ENCODE measurements around the gene NUP210L. TPM values are rescaled to one million over a fixed set of nuclear protein-coding genes. Genes with fewer than 3 reads are reported as not detected.
A peak's percentile ranks its signal among the peaks of the same experiment; 100 is the strongest.

The NUP210L gene
- total RNA-seq, 1 donor from 2014 or later, result 0.02 TPM

DNA sequence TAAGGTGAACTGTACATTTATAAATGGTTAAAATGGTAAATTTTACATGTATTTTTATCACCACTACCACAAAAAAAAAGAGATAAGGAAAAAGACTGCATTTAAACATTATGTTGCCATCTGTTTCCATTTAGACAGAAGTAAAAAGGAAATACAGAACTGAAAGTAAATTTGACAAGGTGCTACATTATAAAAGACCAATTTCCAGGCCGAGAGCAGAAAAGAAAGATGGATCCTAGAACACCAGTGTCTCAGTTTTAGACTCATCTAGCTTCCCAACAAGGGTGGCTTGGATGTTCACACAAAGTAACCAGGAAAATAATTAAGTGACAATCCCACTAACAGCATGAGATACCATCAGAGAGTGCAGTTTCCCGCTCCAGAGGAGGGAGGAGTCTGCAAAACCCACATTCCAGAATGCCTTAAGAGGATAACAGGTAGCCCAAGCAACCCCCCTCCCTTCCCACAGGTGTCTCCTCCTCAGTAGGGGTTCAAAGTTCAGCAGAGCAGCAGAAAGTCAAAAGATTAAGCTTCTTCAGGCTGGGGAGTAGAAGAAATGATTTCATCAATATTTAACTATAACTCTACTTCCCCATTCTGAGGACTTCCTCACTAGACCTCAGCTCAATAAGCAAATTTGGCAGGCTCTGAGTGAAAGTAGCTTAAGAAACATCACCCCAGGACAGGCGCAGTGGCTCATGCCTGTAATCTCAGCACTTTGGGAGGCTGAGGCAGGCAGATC, 25.2 kb upstream of the NUP210L start:
- intact Hi-C loops (cut with micrococcal nuclease), result loop anchor here (5.0 kb wide), 1 partner anchor 188 kb away; the partner anchor contains the start of gene RPS27
- H3K36me3 Mint-ChIP-seq (ENCODE audit: low read depth), result peaks cover 57% of the 10 kb centered on the region
- peaks cover 65% of the 10 kb centered on the region for H3K4me1 Mint-ChIP-seq

DNA sequence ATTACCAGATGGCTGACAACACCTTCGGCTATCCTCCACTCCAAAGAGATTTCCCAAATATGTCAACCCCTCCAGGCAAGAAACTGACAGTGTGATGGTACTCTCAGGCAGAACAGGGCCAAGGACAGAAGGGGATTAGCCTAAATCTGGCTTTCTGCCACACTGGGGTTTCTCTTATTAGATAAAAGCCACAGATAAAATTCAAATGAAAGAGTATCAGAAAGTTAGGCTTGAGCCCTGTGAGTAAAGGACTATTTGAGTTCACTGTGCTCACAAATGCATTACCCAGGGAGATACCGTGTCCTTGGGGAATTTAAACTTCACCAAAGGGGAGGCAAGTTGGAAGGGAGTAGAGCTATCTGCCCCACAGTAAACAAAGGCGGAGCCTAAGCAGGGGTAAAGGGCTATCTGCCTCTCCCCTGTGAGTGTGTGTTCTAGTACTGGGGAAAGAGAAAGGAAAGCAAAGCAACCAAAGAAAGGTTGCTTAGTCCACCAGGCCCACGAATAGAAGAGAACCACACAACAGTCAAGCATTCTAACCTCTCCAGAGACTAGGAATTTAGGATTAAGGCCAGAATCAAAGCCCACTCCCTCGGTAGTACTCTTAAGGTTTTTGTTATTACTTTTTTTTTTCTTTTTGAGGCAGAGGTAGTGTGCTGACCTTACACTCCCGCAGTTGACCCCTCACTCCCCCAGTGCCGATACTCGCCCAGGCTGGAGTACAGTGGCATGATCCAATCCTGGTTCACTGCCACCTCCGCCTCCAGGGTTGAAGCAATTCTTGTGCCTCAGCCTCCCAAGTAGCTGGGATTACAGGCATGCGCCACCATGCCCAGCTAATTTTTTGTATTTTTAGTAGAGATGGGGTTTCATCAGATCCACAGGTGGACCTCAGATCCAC, 24.3 kb upstream of the NUP210L start:
- Mint-ChIP-seq H3K27ac (peak overlapping the region; percentile 69), H3K36me3 (ENCODE audit: low read depth) (peaks cover 64% of the 10 kb centered on the region), H3K27me3 (peaks cover 3% of the 10 kb centered on the region), H3K9me3 (no peaks in the 10 kb centered on the region), H3K4me3 (peak overlapping the region; percentile 99), H3K4me1 (peaks cover 65% of the 10 kb centered on the region)
- intact Hi-C loops (cut with micrococcal nuclease), result no loop called here
- DNase-seq, result peak; percentile 71

More for the DNA sequence above, 25.2 kb upstream of the NUP210L start:
- no peak for DNase-seq
- H3K27ac Mint-ChIP-seq, result peak overlapping the region; percentile 69
- H3K4me3 Mint-ChIP-seq, result peak overlapping the region; percentile 99
- peaks cover 3% of the 10 kb centered on the region for H3K27me3 Mint-ChIP-seq
- H3K9me3 Mint-ChIP-seq, result no peaks in the 10 kb centered on the region

DNA sequence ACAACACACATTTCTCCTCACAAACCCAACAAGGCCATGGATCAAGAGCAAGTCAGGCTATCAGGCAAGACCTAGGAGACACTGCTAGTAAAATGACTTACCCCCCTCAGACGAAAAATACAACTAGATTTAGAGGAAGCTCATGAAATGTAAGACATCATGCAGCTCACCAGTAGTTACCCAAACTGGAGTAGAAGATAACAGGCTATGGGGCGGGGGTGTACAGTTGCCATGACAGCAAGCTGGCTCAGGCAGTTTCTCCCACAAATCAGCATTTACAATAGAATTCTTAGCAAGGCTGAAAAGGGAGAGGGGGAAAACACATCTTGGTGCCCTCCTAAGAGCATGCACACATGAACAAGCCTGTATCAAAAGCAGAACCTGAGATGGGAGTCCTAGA, 23.1 kb upstream of the NUP210L start:
- DNase-seq, result no peak
- peaks cover 2% of the 10 kb centered on the region for H3K27me3 Mint-ChIP-seq
- peak overlapping the region; percentile 42 for H3K4me3 Mint-ChIP-seq
- H3K36me3 Mint-ChIP-seq (ENCODE audit: low read depth), result peaks cover 64% of the 10 kb centered on the region
- peak overlapping the region; percentile 52 for H3K27ac Mint-ChIP-seq
- H3K4me1 Mint-ChIP-seq, result peaks cover 60% of the 10 kb centered on the region
- intact Hi-C loops (cut with micrococcal nuclease), result no loop called here
- H3K9me3 Mint-ChIP-seq, result no peaks in the 10 kb centered on the region

DNA sequence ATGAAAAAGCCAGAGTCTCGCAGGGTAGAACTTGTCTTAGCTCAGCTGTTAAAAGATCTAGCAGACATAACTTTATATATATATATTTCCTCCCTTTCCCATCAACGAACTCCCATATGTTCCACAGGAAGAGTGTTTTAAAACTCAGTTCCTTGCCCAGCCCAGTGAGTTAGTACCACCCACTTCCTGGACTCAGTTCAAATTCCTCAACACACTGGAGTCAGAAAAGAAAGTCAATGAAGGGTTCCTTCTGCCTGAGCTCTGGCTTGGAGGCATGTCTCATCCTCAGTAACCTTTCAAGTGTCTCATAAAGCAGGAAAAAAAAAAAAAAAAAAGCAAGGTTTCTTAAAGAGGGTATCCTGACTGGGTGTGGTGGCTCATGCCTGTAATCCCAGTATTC, 21.5 kb upstream of the NUP210L start:
- intact Hi-C loops (cut with micrococcal nuclease), result no loop called here
- Mint-ChIP-seq H3K4me1 (peaks cover 67% of the 10 kb centered on the region), H3K36me3 (ENCODE audit: low read depth) (peaks cover 66% of the 10 kb centered on the region), H3K9me3 (no peaks in the 10 kb centered on the region), H3K27ac (peak overlapping the region; percentile 60), H3K4me3 (peak overlapping the region; percentile 16), H3K27me3 (no peaks in the 10 kb centered on the region)
- DNase-seq, result no peak

DNA sequence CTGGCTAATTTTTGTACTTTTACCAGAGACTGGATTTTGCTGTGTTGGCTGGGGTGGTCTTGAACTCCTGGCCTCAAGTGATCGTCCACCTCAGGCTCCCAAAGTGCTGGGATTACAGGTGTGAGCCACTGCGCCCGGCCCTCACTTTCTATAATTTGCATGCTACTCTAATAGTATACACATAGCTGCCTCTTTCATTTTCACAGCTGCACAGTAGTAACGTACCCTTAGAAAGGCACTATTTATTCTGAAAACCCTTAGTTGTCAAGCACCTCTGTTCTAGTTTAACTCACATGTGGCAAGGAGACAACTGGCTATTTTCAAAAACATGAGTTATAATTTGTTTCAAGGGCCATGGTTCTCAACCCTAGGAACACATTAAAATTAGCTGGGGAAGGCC, 19.8 kb upstream of the NUP210L start:
- H3K36me3 Mint-ChIP-seq (ENCODE audit: low read depth), result peaks cover 68% of the 10 kb centered on the region
- H3K4me3 Mint-ChIP-seq, result no peak overlapping the region
- H3K27ac Mint-ChIP-seq, result no peak overlapping the region
- no peak for DNase-seq
- H3K4me1 Mint-ChIP-seq, result peaks cover 64% of the 10 kb centered on the region
- no peaks in the 10 kb centered on the region for H3K9me3 Mint-ChIP-seq
- H3K27me3 Mint-ChIP-seq, result no peaks in the 10 kb centered on the region
- intact Hi-C loops (cut with micrococcal nuclease), result no loop called here

DNA sequence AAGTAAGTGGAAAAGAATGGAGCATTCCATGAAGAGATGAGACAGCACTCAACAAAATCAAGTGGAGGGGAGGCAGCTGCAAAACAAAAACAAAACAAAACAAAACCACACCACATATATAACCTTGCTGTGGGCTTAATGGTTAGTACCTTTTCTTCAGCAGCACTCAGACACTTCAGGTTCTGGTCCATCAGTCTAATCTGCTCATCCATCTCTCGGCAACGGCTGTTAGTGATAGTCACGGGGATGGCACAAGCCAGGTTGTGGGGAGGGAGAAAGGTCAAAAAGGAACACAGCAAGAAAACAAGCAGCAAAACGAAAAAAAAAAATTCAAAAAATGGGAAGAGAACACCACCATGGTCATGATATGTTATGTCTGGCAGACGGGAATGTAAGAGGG, 17.0 kb upstream of the NUP210L start:
- H3K36me3 Mint-ChIP-seq (ENCODE audit: low read depth), result peaks cover 71% of the 10 kb centered on the region
- intact Hi-C loops (cut with micrococcal nuclease), result loop anchor here (1.0 kb wide), 1 partner anchor 10 kb away; no protein-coding TSS in a partner anchor
- no peak for DNase-seq
- H3K27me3 Mint-ChIP-seq, result no peaks in the 10 kb centered on the region
- peaks cover 47% of the 10 kb centered on the region for H3K4me1 Mint-ChIP-seq
- no peak overlapping the region for H3K4me3 Mint-ChIP-seq
- H3K9me3 Mint-ChIP-seq, result no peaks in the 10 kb centered on the region
- H3K27ac Mint-ChIP-seq, result peak overlapping the region; percentile 88

DNA sequence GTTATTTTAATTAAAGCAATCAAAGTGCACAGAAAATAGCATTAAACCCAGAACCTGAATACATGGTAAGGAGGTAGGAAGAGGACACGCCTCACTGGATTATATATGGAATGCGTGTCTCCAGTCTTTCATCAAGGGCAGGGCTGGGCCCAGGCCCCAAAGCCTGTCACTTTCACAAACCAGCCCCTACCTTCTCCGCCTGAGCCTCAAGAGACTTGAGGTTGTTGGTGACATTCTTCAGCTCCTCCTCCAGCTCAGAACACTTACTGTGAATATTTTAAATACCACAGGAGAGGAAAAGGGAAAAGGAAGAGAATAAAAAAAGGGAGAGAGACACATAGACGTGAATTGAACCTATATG, 16.3 kb upstream of the NUP210L start:
- Mint-ChIP-seq H3K36me3 (ENCODE audit: low read depth) (peaks cover 70% of the 10 kb centered on the region), H3K27ac (peak overlapping the region; percentile 88), H3K4me3 (no peak overlapping the region), H3K4me1 (peaks cover 43% of the 10 kb centered on the region), H3K27me3 (no peaks in the 10 kb centered on the region), H3K9me3 (no peaks in the 10 kb centered on the region)
- intact Hi-C loops (cut with micrococcal nuclease), result loop anchor here (1.0 kb wide), 1 partner anchor 11 kb away; no protein-coding TSS in a partner anchor
- no peak for DNase-seq

DNA sequence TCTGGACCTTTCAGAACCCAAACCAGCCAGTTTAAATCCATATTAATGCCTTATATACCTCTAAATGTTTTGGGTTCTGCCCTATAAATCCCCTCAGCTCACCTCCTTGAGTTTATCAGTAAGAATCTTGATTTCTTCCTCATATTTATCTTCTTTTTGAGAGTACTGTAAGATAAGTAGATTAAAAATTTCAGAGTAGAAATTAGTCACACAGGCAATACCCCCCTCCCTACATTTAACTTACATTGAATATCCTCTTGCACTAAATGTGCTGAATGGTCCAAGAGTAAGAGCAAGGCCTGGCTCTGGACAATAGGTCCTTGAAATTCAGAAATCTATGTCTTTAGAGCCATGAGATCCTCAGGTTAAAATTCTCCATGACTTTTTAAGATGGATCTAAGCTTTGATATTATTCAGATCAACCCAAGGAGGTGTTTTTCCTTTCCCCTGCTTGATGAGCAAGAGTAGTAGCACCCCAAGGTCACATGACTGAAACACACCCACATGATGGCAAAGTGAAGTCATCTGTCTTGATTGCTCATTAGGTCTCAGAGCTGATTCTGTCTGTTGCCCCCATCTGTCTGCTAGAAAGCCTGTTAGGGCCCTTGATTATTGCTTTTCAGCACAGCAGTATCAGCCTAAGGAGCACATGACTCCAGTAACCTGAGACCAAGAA, 15.8 kb upstream of the NUP210L start:
- peak; percentile 72 for DNase-seq
- H3K27ac Mint-ChIP-seq, result peak overlapping the region; percentile 88
- intact Hi-C loops (cut with micrococcal nuclease), result loop anchor here (1.0 kb wide), 2 partner anchors 12 kb away; no protein-coding TSS in a partner anchor
- H3K36me3 Mint-ChIP-seq (ENCODE audit: low read depth), result peaks cover 72% of the 10 kb centered on the region
- H3K4me1 Mint-ChIP-seq, result peaks cover 40% of the 10 kb centered on the region
- peak overlapping the region; percentile 45 for H3K4me3 Mint-ChIP-seq
- no peaks in the 10 kb centered on the region for H3K9me3 Mint-ChIP-seq
- H3K27me3 Mint-ChIP-seq, result no peaks in the 10 kb centered on the region

DNA sequence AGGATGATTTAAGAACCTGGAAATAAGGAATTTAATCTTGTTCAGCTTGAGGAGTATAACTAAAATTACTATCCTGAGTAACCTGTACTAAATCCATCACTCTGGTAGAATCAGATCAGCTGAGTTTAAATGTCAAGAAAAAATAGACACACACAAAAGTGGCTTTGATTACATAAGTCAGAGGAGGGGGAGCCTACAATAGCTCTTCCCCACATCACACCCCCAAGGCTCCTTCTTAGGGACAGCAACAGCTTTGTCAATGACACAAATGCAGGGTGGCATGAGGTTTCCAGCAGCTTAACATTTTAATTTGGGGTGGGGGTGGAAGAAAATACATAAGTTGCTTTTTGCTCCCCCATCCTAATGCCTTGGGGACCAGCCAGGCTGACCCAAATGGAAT, 12.6 kb upstream of the NUP210L start:
- no peak overlapping the region for H3K4me3 Mint-ChIP-seq
- peaks cover 54% of the 10 kb centered on the region for H3K4me1 Mint-ChIP-seq
- DNase-seq, result no peak
- H3K36me3 Mint-ChIP-seq (ENCODE audit: low read depth), result peaks cover 82% of the 10 kb centered on the region
- H3K27ac Mint-ChIP-seq, result peak overlapping the region; percentile 57
- no peaks in the 10 kb centered on the region for H3K27me3 Mint-ChIP-seq
- intact Hi-C loops (cut with micrococcal nuclease), result no loop called here
- peaks cover 4% of the 10 kb centered on the region for H3K9me3 Mint-ChIP-seq

DNA sequence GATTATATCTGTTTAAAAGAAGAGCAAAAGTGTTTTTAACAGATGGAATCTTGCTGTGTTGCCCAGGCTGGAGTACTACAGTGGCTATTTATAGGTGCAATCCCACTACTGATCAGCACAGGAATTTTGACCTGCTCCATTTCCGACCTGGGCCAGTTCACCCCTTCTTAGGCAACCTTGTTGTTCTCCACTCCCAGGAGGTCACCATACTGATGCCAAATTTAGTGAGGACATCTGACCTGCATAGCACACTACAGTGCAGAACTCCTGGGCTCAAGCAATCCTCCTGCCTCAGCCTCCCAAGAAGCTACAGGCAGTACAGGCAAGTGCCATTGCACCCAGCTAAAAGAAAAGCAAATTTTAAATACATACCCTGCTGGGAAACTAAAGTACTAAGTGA, 11.3 kb upstream of the NUP210L start:
- peaks cover 4% of the 10 kb centered on the region for H3K9me3 Mint-ChIP-seq
- H3K36me3 Mint-ChIP-seq (ENCODE audit: low read depth), result peaks cover 81% of the 10 kb centered on the region
- peaks cover 47% of the 10 kb centered on the region for H3K4me1 Mint-ChIP-seq
- no peak for DNase-seq
- no peak overlapping the region for H3K4me3 Mint-ChIP-seq
- H3K27ac Mint-ChIP-seq, result no peak overlapping the region
- intact Hi-C loops (cut with micrococcal nuclease), result no loop called here
- no peaks in the 10 kb centered on the region for H3K27me3 Mint-ChIP-seq

DNA sequence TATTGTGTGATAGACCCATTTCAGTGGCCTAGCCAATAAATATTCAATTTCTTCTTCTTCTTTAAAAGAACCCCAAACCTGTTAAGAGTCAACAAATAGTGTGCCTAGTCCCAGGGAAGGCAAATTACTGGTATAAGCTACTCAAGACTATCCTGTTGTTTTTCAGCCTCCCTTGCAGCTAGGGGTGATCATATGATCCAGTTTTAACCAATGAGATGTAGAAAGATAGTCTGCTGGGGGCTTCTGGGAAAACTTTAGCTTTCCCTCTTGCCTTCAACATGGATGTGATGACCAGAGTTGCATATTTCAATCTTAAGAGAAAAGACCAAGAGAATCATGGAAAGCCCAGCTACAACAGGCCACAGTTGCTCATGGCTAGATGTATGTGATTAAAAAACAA, 4.7 kb upstream of the NUP210L start:
- Mint-ChIP-seq H3K4me3 (peak overlapping the region; percentile 74), H3K4me1 (peaks cover 68% of the 10 kb centered on the region), H3K9me3 (peaks cover 4% of the 10 kb centered on the region), H3K27ac (peak overlapping the region; percentile 63), H3K36me3 (ENCODE audit: low read depth) (peaks cover 91% of the 10 kb centered on the region), H3K27me3 (no peaks in the 10 kb centered on the region)
- no peak for DNase-seq
- intact Hi-C loops (cut with micrococcal nuclease), result loop anchor here (5.0 kb wide), 1 partner anchor 167 kb away; the partner anchor contains the start of gene RPS27

DNA sequence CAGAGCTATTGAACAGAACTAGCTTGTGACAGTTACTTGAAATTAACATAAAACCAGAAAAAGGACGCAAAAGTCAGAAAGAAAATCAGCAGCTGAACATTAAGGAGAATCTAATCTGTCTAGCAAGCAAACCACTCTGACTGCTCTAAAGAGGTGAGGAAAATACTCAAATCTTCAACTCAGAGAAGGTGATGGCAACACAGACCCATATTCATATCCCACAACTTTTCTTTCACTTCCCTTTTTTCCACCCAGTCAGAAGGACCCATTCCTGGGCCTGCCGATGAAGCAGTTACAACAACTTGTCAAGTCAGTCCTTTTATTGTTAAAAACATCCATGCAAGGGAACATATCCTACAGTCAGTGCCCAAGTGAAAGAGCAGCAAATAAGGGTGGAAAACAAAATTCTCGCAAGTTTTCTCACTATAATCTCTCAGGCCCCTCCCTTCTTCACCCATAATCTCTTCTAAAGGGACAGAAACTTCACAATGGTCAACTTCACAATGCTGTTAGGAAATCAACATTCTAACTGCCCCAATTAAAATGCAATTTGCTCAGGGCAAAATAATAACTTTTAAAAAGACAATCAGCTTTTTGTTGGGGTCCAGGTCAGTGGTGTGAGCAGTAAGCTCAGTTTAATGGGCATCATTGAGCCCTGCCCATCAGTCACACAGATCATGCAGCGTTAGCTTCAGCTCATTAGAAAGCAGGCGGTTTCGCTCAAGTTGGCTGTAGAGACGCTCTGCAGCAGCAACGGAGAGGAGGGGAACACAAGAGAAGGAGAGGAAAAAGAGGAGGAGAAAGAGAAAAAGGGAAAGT, 3.6 kb upstream of the NUP210L start:
- DNase-seq, result peak; percentile 62
- Mint-ChIP-seq H3K27me3 (no peaks in the 10 kb centered on the region), H3K4me1 (peaks cover 63% of the 10 kb centered on the region), H3K9me3 (no peaks in the 10 kb centered on the region), H3K36me3 (ENCODE audit: low read depth) (peaks cover 91% of the 10 kb centered on the region), H3K27ac (peak overlapping the region; percentile 82), H3K4me3 (peak overlapping the region; percentile 74)
- intact Hi-C loops (cut with micrococcal nuclease), result loop anchor here (1.0 to 5.0 kb wide), 3 partner anchors 12 to 166 kb away; partner anchors contain the start of genes HAX1 and RPS27

Data from activated CD4-positive, alpha-beta T cell treated with anti-CD3 and anti-CD28 coated beads, Interleukin-2, amount 10 ng/mL, durations not matched to agents 24 days and 14 days (primary cell).